Activated naive CD4-positive, alpha-beta T cell treated with anti-CD3 and anti-CD28 coated beads, Interleukin-2, amount 50 U/mL, for 72 hours (primary cell): Measurements from ENCODE around the gene FUNDC2. TPM values are rescaled to one million over a fixed set of nuclear protein-coding genes. Genes with fewer than 3 reads are reported as not detected.
"Not testable (repeated sequence)": the region's sequence is repeated elsewhere in the genome, so short reads cannot be mapped to it uniquely, and the experiment has no call there.

Experiments used
- ATAC-seq, 2 donors: fragments of 150-1000 bp; cut with Tn5 transposase; 2 replicates each; pipeline ENCODE4 v1.10.0; 2021; ENCODE audit warnings: mild to moderate bottlenecking in 2 of 2, moderate library complexity in 2 of 2
- DNase-seq, 2 donors: peaks; one replicate each; pipeline ENCODE4 v3.0.0; 2021 to 2022; ENCODE audit warnings: low spot score in 2 of 2
- H3K27ac Mint-ChIP-seq, 2 donors: one replicate each; pipeline ENCODE4 v1.8.0; 2022; ENCODE audit warnings: mild to moderate bottlenecking in 2 of 2, mixed read lengths in 2 of 2
- H3K36me3 Mint-ChIP-seq, 2 donors: one replicate each; pipeline ENCODE4 v1.8.0; 2022; ENCODE audit warnings: mixed read lengths in 2 of 2
- H3K9me3 Mint-ChIP-seq, 2 donors: one replicate each; pipeline ENCODE4 v1.8.0; 2022; ENCODE audit warnings: mixed read lengths in 2 of 2
- total RNA-seq, 2 donors: library from RNA; stranded (reverse); gene quantifications; one replicate each; pipeline ENCODE4 v1.2.3, GENCODE V29; 2022

The FUNDC2 gene
- total RNA-seq, 2 donors from 2014 or later = 62.2 to 95.1 TPM

DNA sequence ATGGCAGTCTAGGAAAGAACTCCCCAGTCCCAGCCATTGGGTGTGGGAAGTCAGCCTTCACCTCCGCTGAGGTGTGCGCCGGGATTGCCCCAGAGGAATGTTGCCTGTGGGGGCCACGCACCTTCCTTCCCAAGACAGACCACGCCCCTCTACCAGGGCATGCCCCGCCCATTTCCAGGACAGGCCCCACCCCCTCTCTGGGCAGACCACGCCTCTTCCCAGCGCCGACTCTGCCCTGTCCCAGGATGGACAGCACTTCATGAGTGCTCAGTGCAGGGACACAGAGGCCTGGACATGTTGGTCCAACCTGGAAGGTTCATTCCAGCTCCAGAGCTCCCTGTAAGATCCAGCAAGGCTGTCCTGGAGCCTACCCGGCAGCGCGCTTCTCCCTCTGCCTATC lies 18.1 kb upstream of the FUNDC2 start:
- not testable (repeated sequence) for H3K36me3 Mint-ChIP-seq, H3K27ac Mint-ChIP-seq, ATAC-seq, DNase-seq, H3K9me3 Mint-ChIP-seq

DNA sequence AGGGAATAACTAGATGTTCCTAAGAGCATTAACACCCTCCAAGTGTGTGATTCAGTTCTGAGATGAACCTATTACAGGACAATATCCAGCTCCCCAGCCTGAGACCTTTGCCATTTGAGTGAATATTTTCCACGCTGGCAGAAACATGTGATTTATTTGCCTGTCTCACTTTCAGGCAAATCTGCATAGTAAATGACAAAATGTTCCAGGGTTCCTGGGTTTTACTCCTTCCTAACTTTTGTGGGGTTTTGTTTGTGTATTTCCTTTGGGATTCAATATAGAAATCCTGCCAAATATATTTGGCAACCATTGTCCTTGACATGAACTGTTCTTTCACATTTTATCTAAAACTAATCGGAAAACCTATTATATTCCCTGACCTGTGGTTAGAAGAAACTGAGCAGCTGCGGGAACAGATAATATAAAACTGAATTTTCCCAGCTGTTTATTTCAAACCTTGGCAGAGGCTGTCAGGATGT lies 16.6 kb upstream of the FUNDC2 start:
- DNase-seq = no peak
- Mint-ChIP-seq H3K27ac (no peak overlapping the region), H3K9me3 (no peaks in the 10 kb centered on the region), H3K36me3 (no peaks in the 10 kb centered on the region)
- no peak for ATAC-seq

DNA sequence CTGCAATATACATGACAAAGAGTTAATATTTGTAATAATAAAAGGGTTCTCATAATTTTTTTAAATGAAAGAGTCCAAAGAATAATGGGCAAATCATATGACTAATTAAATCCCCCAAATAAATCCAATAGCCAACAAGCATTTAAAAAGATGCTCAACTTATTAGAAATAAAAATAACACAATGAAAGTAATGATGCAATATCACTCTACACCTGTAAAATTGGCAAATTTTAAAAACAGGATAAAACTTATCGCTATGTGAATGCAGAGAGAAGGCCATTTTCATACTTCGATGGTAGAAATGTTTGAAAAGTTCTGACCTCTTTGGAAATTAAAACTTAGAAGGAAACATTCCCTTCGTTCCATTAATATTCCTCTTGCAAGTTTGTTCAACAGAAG lies 6.1 kb upstream of the FUNDC2 start:
- Mint-ChIP-seq H3K36me3 (no peaks in the 10 kb centered on the region), H3K9me3 (no peaks in the 10 kb centered on the region)
- ATAC-seq = no peak

DNA sequence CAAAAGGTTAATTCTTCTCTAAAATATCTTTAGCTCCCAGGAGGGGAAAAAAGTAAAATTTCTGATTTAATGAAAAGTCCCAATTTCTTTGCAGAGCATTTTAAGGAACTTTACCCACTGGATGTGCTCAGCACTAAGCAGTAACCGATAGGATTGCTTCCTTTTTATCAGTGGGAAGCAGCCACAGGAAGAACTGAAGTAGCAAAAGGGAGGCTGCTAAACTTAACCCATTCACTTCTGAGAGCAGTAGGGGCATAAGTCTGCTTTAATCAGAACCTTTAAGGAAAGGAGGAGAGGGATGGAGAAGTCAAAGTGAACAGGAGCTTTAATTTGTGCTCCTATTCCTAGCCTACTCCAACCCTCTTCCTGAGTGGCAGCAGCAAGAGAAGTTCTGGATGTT lies 4.1 kb upstream of the FUNDC2 start, which contains the start of gene F8:
Gene F8, minus strand, starts transcription at position 139 of the 400 bp plus-strand sequence. CDS start 171 bp downstream, outside the sequence.
- Mint-ChIP-seq H3K9me3 (no peaks in the 10 kb centered on the region), H3K27ac (no peak within 1 kb of the TSS), H3K36me3 (no peaks in the 10 kb centered on the region)
- no peak for ATAC-seq
- DNase-seq = no peak

More for the DNA sequence above, 6.1 kb upstream of the FUNDC2 start:
- DNase-seq = no peak
- no peak overlapping the region for H3K27ac Mint-ChIP-seq

DNA sequence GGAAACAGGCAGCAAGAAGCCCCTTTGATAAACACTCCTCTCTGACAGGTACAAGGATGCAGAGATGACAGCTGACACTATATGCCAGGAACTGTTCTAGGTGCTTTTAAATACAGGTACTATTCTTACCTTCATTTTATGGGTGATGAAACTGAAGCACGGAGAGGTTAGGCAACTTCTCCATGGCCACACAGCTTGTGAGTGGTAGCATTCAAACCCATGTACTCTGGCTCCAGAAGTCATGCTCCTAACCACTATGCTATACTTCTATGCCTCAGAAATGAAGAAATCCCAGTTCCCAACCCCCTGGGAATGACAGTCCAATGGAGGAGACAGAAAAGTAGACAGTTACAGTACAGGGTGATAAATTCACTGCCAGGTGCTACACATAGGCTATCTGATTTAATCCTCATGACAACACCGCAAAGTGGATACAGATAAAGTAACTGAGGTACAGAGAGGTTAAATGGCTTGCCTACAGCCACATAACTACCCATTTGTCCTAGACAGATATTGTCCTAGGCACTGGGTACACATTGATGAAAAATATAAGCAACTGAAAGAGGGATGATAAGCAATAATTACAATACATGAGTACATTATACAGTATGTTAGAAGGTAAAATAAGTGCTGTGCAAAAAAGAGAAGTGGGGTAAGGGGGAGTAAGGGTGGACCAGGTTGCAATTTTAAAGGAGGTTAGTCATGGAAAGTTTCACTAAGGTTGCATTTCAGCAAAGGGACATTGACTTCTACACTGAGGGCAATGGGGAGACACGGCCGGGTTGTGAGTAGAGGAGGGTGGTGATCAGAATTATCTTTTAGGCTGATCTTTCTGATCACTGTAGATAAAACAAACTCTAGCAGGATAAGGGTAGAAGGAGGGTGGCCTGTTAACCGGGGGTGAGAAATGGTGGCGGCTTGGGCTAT lies 2.5 kb upstream of the FUNDC2 start:
- no peak for DNase-seq
- peak overlapping the region; percentile 9 to 30 for H3K27ac Mint-ChIP-seq
- no peak for ATAC-seq
- H3K36me3 Mint-ChIP-seq = no peaks in the 10 kb centered on the region
- H3K9me3 Mint-ChIP-seq = no peaks in the 10 kb centered on the region

DNA sequence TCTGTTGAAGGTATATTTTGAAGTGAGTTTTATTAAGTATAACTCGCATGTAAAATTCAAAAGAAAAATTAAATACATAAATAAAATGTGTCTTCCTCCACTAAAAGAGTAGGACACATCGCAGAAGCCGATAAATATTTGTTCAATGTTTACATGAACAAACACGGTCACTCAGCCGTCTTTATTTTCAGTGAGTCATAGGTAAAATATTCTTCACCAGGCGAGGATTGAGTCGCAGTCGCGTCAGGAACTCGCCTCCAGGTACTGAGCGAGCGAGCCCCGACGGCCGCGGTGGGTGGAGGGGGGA lies 271 bp upstream of the FUNDC2 start:
- H3K27ac Mint-ChIP-seq = peak overlapping the region in 1 of 2 donors; percentile 92
- DNase-seq = no peak
- no peak for ATAC-seq
- H3K9me3 Mint-ChIP-seq = no peaks in the 10 kb centered on the region
- no peaks in the 10 kb centered on the region for H3K36me3 Mint-ChIP-seq

DNA sequence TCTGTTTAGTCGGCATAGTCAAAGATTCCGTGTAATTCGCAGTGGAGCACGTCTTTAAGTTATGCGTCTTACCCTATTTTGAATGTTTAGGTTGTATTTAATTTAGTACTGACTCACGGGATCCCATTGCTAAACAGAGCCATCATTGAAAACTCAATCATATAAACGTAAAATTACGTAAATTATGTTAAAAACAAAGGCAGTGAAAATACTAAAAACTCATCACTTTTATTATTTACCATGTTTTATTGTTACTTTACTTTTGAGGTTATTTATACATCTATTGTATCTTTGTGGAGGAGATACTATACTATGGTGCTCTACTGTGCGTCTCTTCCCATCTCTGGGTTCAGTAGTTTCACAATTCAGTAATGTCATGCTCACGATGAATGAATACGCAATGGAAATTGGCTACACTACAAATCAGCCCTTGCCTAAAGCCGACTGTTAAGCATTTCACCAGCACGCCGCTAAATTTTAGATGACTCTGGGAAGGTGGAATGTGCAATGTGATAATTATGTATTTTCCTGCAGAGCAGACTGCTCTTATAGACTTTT lies 944 bp downstream of the FUNDC2 start:
- no peaks in the 10 kb centered on the region for H3K9me3 Mint-ChIP-seq
- peak in 1 of 2 donors; percentile 7 for DNase-seq
- H3K36me3 Mint-ChIP-seq = no peaks in the 10 kb centered on the region
- H3K27ac Mint-ChIP-seq = peak overlapping the region; percentile 89 to 92
- peak; percentile 20 to 35 for ATAC-seq

DNA sequence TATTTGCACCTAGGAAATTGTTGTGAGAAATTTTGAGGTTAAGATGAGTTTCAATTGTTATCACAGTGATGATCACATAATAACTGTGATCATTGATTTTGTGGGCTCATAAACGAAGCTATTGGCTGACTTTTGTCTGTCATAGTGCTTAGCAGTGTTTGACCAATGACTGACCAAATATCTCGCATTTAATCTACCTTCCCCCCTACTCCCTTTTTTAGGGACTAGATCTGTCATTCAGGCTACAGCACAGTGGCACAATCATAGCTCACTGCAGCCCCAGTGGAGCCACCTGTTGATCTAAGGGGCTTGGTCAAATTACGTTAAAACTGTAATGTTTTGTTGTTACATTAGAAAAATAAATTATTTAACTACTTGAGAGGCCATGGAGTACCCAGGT lies 1.5 kb downstream of the FUNDC2 start:
- Mint-ChIP-seq H3K27ac (peak overlapping the region in 1 of 2 donors; percentile 92), H3K9me3 (no peaks in the 10 kb centered on the region), H3K36me3 (no peaks in the 10 kb centered on the region)
- no peak for DNase-seq
- ATAC-seq = no peak

DNA sequence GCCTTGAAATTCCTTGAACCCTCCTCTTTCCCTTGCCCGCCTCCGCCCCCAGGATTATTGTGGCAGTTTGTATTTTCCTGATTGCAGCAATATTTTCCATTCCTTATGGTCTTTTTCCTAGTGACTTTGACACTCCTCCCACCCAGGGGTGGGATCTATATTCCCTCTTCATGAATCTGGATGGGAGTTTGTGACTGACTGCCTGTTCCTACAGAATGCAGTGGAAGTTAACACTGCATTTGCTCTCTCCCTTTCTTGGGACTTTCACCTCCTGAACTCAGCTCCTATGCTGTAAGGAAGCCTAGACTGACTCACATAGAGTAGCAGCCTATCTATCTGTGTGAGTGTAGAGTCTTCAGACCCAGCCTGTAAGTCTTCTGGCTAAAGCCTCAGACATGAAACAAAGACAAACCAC lies 2.2 kb downstream of the FUNDC2 start:
- ATAC-seq = no peak
- Mint-ChIP-seq H3K36me3 (no peaks in the 10 kb centered on the region), H3K9me3 (no peaks in the 10 kb centered on the region), H3K27ac (peak overlapping the region; percentile 79 to 92)
- no peak for DNase-seq

DNA sequence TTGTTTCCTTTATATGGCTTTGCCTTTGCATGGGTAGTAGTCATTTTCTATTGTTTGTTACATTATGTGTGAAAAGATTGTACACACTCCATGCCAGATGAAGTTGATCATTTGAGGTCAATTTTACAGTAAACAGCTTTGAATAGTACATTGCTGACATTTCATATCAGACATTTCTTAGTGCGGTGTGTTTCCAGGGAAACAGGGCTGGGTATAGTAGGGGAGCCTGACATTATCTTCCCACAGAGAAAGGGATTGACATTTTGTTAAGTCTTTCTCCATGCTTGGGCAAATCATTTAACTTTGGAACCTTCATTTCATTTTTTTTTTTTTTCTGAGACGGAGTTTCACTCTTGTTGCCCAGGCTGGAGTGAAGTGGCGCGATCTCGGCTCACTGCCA lies 5.0 kb downstream of the FUNDC2 start:
- ATAC-seq = no peak
- no peaks in the 10 kb centered on the region for H3K9me3 Mint-ChIP-seq
- H3K27ac Mint-ChIP-seq = no peak overlapping the region
- DNase-seq = no peak
- peaks cover 9 to 17% of the 10 kb centered on the region in 2 donors for H3K36me3 Mint-ChIP-seq

GRCh38 chrX:155035688-155036087 lies 9.0 kb downstream of the FUNDC2 start:
- DNase-seq (no peak), ATAC-seq (no peak)
- Mint-ChIP-seq H3K36me3 (peaks cover 9 to 35% of the 10 kb centered on the region in 2 donors), H3K27ac (no peak overlapping the region), H3K9me3 (no peaks in the 10 kb centered on the region)

DNA sequence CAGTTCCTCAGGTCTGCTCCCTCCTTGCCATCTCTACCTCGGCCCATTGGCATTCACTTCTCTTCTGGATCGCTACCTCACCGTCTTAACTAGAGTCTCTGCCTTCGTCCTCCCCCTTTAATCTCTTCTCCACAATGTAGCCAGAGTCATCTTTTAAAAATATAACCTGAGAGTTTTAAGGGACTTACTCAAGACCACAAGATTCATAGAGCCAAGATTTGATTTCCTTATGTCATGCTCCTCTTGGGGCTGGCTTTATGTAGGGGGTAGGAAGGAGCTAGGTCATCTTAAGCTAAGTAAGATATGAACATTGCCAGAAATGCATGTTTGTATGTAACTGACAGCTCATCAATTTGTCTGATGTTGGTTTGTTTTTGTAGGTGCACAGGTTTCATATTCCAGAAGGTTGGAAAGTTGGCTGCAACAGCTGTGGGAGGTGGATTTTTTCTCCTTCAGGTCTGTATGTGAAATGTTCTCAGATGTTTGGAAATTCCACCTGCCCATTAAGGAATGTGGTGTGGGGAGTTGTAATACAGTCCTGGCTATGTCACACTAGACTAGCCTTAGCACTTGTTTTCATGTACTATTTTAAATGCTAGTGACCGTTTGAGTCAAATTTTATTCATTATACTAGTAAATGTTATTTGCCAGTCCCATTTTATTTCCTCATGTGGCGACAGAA lies 19.6 kb downstream of the FUNDC2 start:
- Mint-ChIP-seq H3K36me3 (peaks cover 4% of the 10 kb centered on the region in 2 donors), H3K9me3 (no peaks in the 10 kb centered on the region), H3K27ac (no peak overlapping the region)
- DNase-seq = no peak
- ATAC-seq = no peak

- no peaks in the 10 kb centered on the region for H3K9me3 Mint-ChIP-seq
- peaks cover 4% of the 10 kb centered on the region in 2 donors for H3K36me3 Mint-ChIP-seq
- no peak overlapping the region for H3K27ac Mint-ChIP-seq
- ATAC-seq (no peak), DNase-seq (no peak)
Observed at GRCh38 chrX:155046811-155047528, 20.3 kb downstream of the FUNDC2 start.

DNA sequence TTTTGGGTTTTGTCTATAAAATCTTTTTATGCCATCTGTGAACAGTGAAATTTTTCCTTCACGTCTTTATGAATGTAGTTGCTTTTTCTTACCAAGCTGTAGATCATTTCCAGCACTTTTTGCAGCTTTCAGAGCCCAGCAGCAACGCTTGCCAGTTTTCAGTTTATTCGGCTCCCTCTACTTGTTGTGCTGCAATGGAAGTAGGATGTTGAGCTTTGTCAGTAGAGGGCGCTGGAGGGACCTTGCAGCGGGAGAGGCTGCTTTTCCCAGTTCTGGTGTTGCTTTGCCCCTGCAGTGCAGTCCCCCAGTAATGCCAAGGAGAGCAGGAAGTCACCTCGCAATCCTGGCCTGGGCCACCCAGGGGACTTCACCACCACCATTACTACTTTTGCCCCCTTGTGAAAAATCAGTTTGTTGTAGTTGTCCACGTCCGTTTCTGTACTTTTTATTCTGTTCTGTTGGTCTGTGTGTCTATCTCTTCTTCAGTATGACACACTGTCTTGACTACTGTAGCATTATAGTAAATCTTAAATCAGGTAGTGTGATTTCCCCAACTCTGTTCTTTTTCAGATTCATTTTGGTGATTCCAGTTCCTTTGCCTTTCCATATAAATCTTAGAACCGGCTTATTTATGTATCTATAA lies 22.5 kb downstream of the FUNDC2 start:
- Mint-ChIP-seq H3K27ac (peak overlapping the region; percentile 53 to 88), H3K36me3 (peaks cover 0 to 4% of the 10 kb centered on the region in 2 donors), H3K9me3 (no peaks in the 10 kb centered on the region)
- peak in 1 of 2 donors; percentile 54 for DNase-seq
- ATAC-seq = peak in 1 of 2 donors; percentile 67

- Mint-ChIP-seq H3K27ac (peak overlapping the region in 1 of 2 donors; percentile 44), H3K9me3 (no peaks in the 10 kb centered on the region), H3K36me3 (peaks cover 4 to 9% of the 10 kb centered on the region in 2 donors)
- DNase-seq (no peak), ATAC-seq (no peak)
Observed at GRCh38 chrX:155052738-155053498, 26.3 kb downstream of the FUNDC2 start.
